ENCODE measurements around the gene FOXP3.

FOXP3 gene

GRCh38 chrX:49258749-49259124, 5.8 kb downstream of the FOXP3 start:
- H3K4me3 ChIP-seq (ENCODE audit: control insufficient read depth, low read depth, low read length): no peak overlapping the region
- no peak for TF ChIP-seq CTCF (IDR thresholded peaks at IDR 0.05; ENCODE audit: control insufficient read depth, insufficient read depth, low read depth, low read length, missing control alignments)
- no peak for DNase-seq (ENCODE audit: low read depth)

GRCh38 chrX:49257846-49258748, 6.4 kb downstream of the FOXP3 start:
- H3K4me3 ChIP-seq (ENCODE audit: control insufficient read depth, low read depth, low read length): no peak overlapping the region
- TF ChIP-seq CTCF (IDR thresholded peaks at IDR 0.05; ENCODE audit: control insufficient read depth, insufficient read depth, low read depth, low read length, missing control alignments): no peak
- no peak for DNase-seq (ENCODE audit: low read depth)

GRCh38 chrX:49257074-49257790, 7.3 kb downstream of the FOXP3 start:
- H3K4me3 ChIP-seq (ENCODE audit: control insufficient read depth, low read depth, low read length): no peak overlapping the region
- no peak for DNase-seq (ENCODE audit: low read depth)
- TF ChIP-seq CTCF (IDR thresholded peaks at IDR 0.05; ENCODE audit: control insufficient read depth, insufficient read depth, low read depth, low read length, missing control alignments): no peak

GRCh38 chrX:49256268-49256995, 8.1 kb downstream of the FOXP3 start:
- no peak for TF ChIP-seq CTCF (IDR thresholded peaks at IDR 0.05; ENCODE audit: control insufficient read depth, insufficient read depth, low read depth, low read length, missing control alignments)
- DNase-seq (ENCODE audit: low read depth): no peak
- H3K4me3 ChIP-seq (ENCODE audit: control insufficient read depth, low read depth, low read length): no peak overlapping the region

- no peak for TF ChIP-seq CTCF (IDR thresholded peaks at IDR 0.05; ENCODE audit: control insufficient read depth, insufficient read depth, low read depth, low read length, missing control alignments)
- H3K4me3 ChIP-seq (ENCODE audit: control insufficient read depth, low read depth, low read length): no peak overlapping the region
- DNase-seq (ENCODE audit: low read depth): no peak
These were observed 9.9 kb downstream of the FOXP3 start for GRCh38 chrX:49254639-49255038.

- H3K4me3 ChIP-seq (ENCODE audit: control insufficient read depth, low read depth, low read length): no peak overlapping the region
- TF ChIP-seq CTCF (IDR thresholded peaks at IDR 0.05; ENCODE audit: control insufficient read depth, insufficient read depth, low read depth, low read length, missing control alignments): no peak
- no peak for DNase-seq (ENCODE audit: low read depth)
These were observed 13.2 kb downstream of the FOXP3 start for GRCh38 chrX:49251325-49251724.

All from AG09309 (cell line).